C4-2B (cell line): ENCODE measurements around the gene GATAD2A.

ENCODE experiments used
- CTCF ChIP-seq: fragments of 450-650 bp; conservative IDR thresholded peaks from 2 replicates; pipeline ENCODE4 v1.5.1; 2017; ENCODE audit warnings: mild to moderate bottlenecking
- ZFX ChIP-seq: fragments of 450-650 bp; IDR thresholded peaks from 2 replicates; pipeline ENCODE4 v1.6.1; 2017

- TF ChIP-seq CTCF = no peak
- TF ChIP-seq ZFX = no peak
These were observed 32.6 kb upstream of the GATAD2A start for GRCh38 chr19:19372656-19373416.
